Subcutaneous abdominal adipose tissue (tissue), 5 donors: ENCODE results near the gene MTCH1.
"Not testable (repeated sequence)": the region's sequence is repeated elsewhere in the genome, so short reads cannot be mapped to it uniquely, and the experiment has no call there.

ENCODE experiments used
- H3K27ac ChIP-seq: one replicate; pipeline ENCODE4 v1.7.0; 2013; ENCODE audit warnings: low read depth, mild to moderate bottlenecking, inconsistent platforms, low read length, moderate library complexity
- H3K27me3 ChIP-seq, 5 donors: one replicate each; pipeline ENCODE4 v1.7.0; 2013; ENCODE audit warnings: low read length in 5 of 5, inconsistent platforms in 1 of 5; ENCODE audit not compliant: control insufficient read depth in 5 of 5, insufficient read depth in 4 of 5
- H3K36me3 ChIP-seq, 5 donors: one replicate each; pipeline ENCODE4 v1.7.0; 2013; ENCODE audit warnings: low read length in 5 of 5; ENCODE audit not compliant: control insufficient read depth in 5 of 5, insufficient read depth in 5 of 5
- H3K4me1 ChIP-seq, 5 donors: one replicate each; pipeline ENCODE4 v1.7.0; 2013; ENCODE audit warnings: low read length in 5 of 5, mild to moderate bottlenecking in 3 of 5, moderate library complexity in 1 of 5; ENCODE audit not compliant: control insufficient read depth in 5 of 5, insufficient read depth in 5 of 5
- H3K4me3 ChIP-seq, 5 donors: one replicate each; pipeline ENCODE4 v1.7.0; 2013; ENCODE audit warnings: low read length in 5 of 5, low read depth in 1 of 5
- H3K9ac ChIP-seq, 5 donors: one replicate each; pipeline ENCODE4 v1.7.0; 2013; ENCODE audit warnings: low read length in 5 of 5, mild to moderate bottlenecking in 4 of 5, moderate library complexity in 3 of 5
- H3K9me3 ChIP-seq, 5 donors: one replicate each; pipeline ENCODE4 v1.7.0; 2013; ENCODE audit warnings: low read length in 5 of 5; ENCODE audit not compliant: control insufficient read depth in 5 of 5
- donor health status: healthy.
- donor health status: healthy.
- donor health status: healthy.
- donor health status: healthy.
- donor health status: healthy.

The MTCH1 gene

DNA sequence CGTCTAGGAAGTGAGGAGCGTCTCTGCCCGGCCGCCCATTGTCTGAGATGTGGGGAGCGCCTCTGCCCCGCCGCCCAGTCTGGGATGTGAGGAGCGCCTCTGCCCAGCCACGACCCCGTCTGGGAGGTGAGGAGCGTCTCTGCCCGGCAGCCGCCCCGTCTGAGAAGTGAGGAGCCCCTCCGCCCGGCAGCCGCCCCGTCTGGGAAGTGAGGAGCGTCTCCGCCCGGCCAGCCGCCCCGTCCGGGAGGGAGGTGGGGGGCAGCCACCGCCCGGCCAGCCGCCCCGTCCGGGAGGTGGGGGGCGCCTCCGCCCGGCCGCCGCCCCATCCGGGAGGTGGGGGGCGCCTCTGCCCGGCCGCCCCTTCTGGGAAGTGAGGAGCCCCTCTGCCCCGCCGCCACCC lies 44.4 kb downstream of the MTCH1 start:
- H3K27me3 ChIP-seq, H3K9me3 ChIP-seq: not testable (repeated sequence)

DNA sequence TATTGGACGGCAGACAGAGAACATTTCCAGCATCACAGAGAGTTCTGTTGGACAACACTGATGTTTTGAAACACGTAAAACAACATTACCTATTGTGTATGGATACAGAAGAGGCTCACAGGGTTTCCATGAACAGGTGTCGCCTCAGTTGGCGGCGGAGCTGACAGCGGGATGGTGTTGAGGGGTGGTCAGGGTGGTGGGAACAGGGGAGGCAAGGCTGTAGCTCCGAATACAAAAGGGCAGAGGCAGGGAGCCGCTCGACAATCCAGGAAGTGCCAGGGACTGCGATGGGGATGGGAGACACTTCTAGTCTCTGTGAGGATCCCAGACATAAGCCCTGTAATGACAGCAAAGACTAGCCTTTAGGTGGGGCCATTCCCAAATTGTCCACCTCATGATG lies 46.0 kb downstream of the MTCH1 start:
- Histone ChIP-seq H3K4me3 (no peak overlapping the region), H3K9me3 (no peaks in the 10 kb centered on the region), H3K27me3 (peaks cover 0 to 8% (median 6%) of the 10 kb centered on the region in 5 donors), H3K27ac (no peak overlapping the region), H3K4me1 (no peaks in the 10 kb centered on the region), H3K9ac (no peak overlapping the region), H3K36me3 (no peaks in the 10 kb centered on the region)

More for the DNA sequence above, 44.4 kb downstream of the MTCH1 start:
- not testable (repeated sequence) for H3K36me3 ChIP-seq, H3K4me3 ChIP-seq, H3K27ac ChIP-seq, H3K9ac ChIP-seq, H3K4me1 ChIP-seq

- H3K4me3 ChIP-seq, H3K4me1 ChIP-seq, H3K27me3 ChIP-seq, H3K9me3 ChIP-seq, H3K27ac ChIP-seq, H3K36me3 ChIP-seq, H3K9ac ChIP-seq: not testable (repeated sequence)
Observed at GRCh38 chr6:36939005-36939404, 47.0 kb downstream of the MTCH1 start.

DNA sequence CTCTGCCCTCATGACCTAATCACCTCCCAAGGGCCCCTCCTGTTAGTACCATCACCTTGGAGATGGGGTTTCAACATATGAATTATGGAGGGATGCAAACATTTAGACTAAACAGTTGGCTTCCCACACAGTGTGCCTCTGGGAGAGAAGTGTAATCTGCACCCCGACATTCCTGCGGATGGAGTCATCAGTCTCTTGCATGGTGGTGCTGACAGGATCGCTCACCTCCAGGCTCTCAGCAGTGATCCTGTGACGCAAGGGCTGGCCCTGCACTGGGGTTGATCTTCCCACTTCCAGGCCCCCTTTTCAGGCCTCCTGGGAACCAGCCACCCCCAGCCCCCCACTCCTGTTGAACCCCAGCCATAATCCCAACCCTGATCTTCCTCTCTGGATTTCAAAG lies 47.5 kb downstream of the MTCH1 start:
- Histone ChIP-seq H3K27ac (no peak overlapping the region), H3K4me1 (no peaks in the 10 kb centered on the region), H3K9me3 (no peaks in the 10 kb centered on the region), H3K4me3 (no peak overlapping the region), H3K27me3 (peaks cover 0 to 8% (median 6%) of the 10 kb centered on the region in 5 donors), H3K36me3 (no peaks in the 10 kb centered on the region), H3K9ac (no peak overlapping the region)

- Histone ChIP-seq H3K9ac (no peak overlapping the region), H3K4me3 (no peak overlapping the region), H3K36me3 (no peaks in the 10 kb centered on the region), H3K9me3 (no peaks in the 10 kb centered on the region), H3K27ac (no peak overlapping the region), H3K27me3 (peaks cover 0 to 8% (median 6%) of the 10 kb centered on the region in 5 donors), H3K4me1 (no peaks in the 10 kb centered on the region)
Observed at GRCh38 chr6:36937896-36938295, 48.1 kb downstream of the MTCH1 start.

DNA sequence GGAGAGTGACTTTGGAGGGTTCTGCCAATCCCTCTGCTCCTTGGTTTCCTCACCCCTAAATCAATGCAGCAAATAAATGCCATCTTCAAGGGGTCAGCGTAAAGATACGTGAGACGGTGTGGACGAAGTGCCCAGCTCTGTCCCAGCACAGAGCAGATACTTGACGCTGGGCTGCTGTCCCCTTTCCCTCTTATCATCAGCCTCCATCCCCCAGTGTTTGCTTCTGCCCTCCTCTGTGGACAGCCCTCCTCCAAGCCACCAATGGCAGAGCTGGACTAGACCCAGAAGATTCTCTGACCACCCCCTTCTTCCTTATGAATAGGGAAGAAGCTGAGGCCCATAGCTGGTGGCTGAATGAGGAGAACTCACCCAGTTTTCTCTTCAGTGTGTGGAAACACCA lies 49.2 kb downstream of the MTCH1 start:
- Histone ChIP-seq H3K36me3 (no peaks in the 10 kb centered on the region), H3K27ac (no peak overlapping the region), H3K4me3 (no peak overlapping the region), H3K27me3 (peaks cover 0 to 8% (median 6%) of the 10 kb centered on the region in 5 donors), H3K4me1 (no peaks in the 10 kb centered on the region), H3K9ac (no peak overlapping the region), H3K9me3 (no peaks in the 10 kb centered on the region)

- Histone ChIP-seq H3K9me3 (no peaks in the 10 kb centered on the region), H3K4me3 (no peak overlapping the region), H3K27me3 (peaks cover 0 to 4% (median 0%) of the 10 kb centered on the region in 5 donors), H3K27ac (no peak overlapping the region), H3K36me3 (no peaks in the 10 kb centered on the region), H3K9ac (no peak overlapping the region), H3K4me1 (peaks cover 0 to 7% (median 4%) of the 10 kb centered on the region in 5 donors)
Observed at GRCh38 chr6:36934901-36935300, 51.1 kb downstream of the MTCH1 start.

- Histone ChIP-seq H3K9me3 (no peaks in the 10 kb centered on the region), H3K27ac (no peak overlapping the region), H3K27me3 (no peaks in the 10 kb centered on the region), H3K9ac (no peak overlapping the region), H3K4me1 (peaks cover under 1 to 18% (median 9%) of the 10 kb centered on the region in 5 donors), H3K4me3 (no peak overlapping the region), H3K36me3 (no peaks in the 10 kb centered on the region)
Observed at GRCh38 chr6:36933519-36933918, 52.5 kb downstream of the MTCH1 start.

DNA sequence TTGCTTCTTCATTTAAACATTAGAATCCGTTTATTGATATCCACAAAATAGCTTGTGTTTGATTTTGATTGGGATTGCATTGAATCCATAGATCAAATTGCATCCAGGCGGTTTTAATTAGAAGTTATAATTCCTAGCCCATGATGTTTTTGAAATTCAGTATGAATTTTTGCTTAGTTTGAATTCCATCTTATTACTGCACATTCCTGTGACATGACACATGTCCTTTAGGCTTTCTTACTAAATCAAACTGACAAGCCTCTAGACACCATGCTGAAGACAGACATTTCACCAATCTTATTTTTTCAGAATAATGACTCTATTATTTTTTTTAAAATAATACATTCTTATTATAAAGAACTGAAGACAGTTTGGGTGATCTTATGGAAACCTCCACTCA lies 52.9 kb downstream of the MTCH1 start:
- Histone ChIP-seq H3K4me3 (no peak overlapping the region), H3K9me3 (no peaks in the 10 kb centered on the region), H3K27ac (no peak overlapping the region), H3K36me3 (no peaks in the 10 kb centered on the region), H3K4me1 (peaks cover 2 to 22% (median 14%) of the 10 kb centered on the region in 5 donors), H3K9ac (no peak overlapping the region), H3K27me3 (no peaks in the 10 kb centered on the region)

GRCh38 chr6:36930483-36930882 lies 55.5 kb downstream of the MTCH1 start:
- Histone ChIP-seq H3K27ac (no peak overlapping the region), H3K36me3 (peaks cover 0 to 5% (median 3%) of the 10 kb centered on the region in 5 donors), H3K27me3 (no peaks in the 10 kb centered on the region), H3K9ac (no peak overlapping the region), H3K4me3 (no peak overlapping the region), H3K4me1 (peaks cover 7 to 35% (median 23%) of the 10 kb centered on the region in 5 donors), H3K9me3 (no peaks in the 10 kb centered on the region)

- peaks cover 7 to 35% (median 23%) of the 10 kb centered on the region in 5 donors for H3K4me1 ChIP-seq
- H3K9me3 ChIP-seq = no peaks in the 10 kb centered on the region
- H3K27me3 ChIP-seq = no peaks in the 10 kb centered on the region
- no peak overlapping the region for H3K27ac ChIP-seq
- peaks cover 4 to 12% (median 10%) of the 10 kb centered on the region in 5 donors for H3K36me3 ChIP-seq
- no peak overlapping the region for H3K4me3 ChIP-seq
- no peak overlapping the region for H3K9ac ChIP-seq
Observed at GRCh38 chr6:36929607-36930006, 56.4 kb downstream of the MTCH1 start.
